CD4-positive, alpha-beta T cell (primary cell): ENCODE results near the gene CAMTA1. TPM values are rescaled to one million over a fixed set of nuclear protein-coding genes. Genes with fewer than 3 reads are reported as not detected.

ENCODE experiments used
- ATAC-seq: fragments of 200-7000 bp; cut with Tn5 transposase; one replicate; pipeline ENCODE4 v1.10.0; 2022; ENCODE audit warnings: mild to moderate bottlenecking; ENCODE audit not compliant: poor library complexity
- CTCF ChIA-PET: fragments of 350-600 bp; sonication (Branson Sonifier 250); formaldehyde crosslinking; loops from one replicate; lab custom pipeline; 2021; ENCODE audit warnings: antibody characterized with exemption, inconsistent platforms; lab: Charles Lee
- POLR2A ChIA-PET: fragments of 350-600 bp; sonication (Branson Sonifier 250); formaldehyde crosslinking; loops from one replicate; lab custom pipeline; 2021; ENCODE audit warnings: antibody characterized with exemption, inconsistent platforms; lab: Charles Lee
- DNase-seq, 14 experiments: peaks; one replicate each; pipeline ENCODE4 v3.0.0-alpha.2; 2013 to 2020; ENCODE audit warnings: mixed read lengths in 2 of 14
- H3K27ac ChIP-seq, 2 donors: one replicate each; pipeline versions ENCODE4 v1.5.1 to v1.7.0; 2013; ENCODE audit warnings: low read length in 2 of 2, low read depth in 1 of 2, mild to moderate bottlenecking in 1 of 2
- H3K27me3 ChIP-seq, 2 experiments: 1 replicate in 1 of 2; 2 replicates in 1 of 2; pipeline versions ENCODE4 v1.6.1 to v1.7.0; 2013; ENCODE audit warnings: low read length in 2 of 2, control low read depth in 1 of 2, mild to moderate bottlenecking in 1 of 2, moderate library complexity in 1 of 2; ENCODE audit not compliant: insufficient read depth in 2 of 2, control insufficient read depth in 1 of 2
- H3K36me3 ChIP-seq: one replicate; pipeline ENCODE4 v1.6.1; 2013; ENCODE audit warnings: low read length, control low read depth; ENCODE audit not compliant: insufficient read depth
- H3K4me1 ChIP-seq: one replicate; pipeline ENCODE4 v1.6.1; 2013; ENCODE audit warnings: low read length, control low read depth; ENCODE audit not compliant: insufficient read depth
- H3K4me3 ChIP-seq: one replicate; pipeline ENCODE4 v1.5.1; 2013; ENCODE audit warnings: mild to moderate bottlenecking, low read length, moderate library complexity
- H3K9me3 ChIP-seq, 2 experiments: 1 replicate in 1 of 2; 2 replicates in 1 of 2; pipeline versions ENCODE4 v1.6.1 to v1.7.0; 2013; ENCODE audit warnings: low read length in 2 of 2, mild to moderate bottlenecking in 2 of 2, control low read depth in 1 of 2, moderate library complexity in 1 of 2; ENCODE audit not compliant: control insufficient read depth in 1 of 2, insufficient read depth in 1 of 2
- H3K27ac Mint-ChIP-seq: one replicate; pipeline ENCODE4 v1.8.0; 2020; ENCODE audit warnings: mixed read lengths
- H3K27me3 Mint-ChIP-seq: one replicate; pipeline ENCODE4 v1.8.0; 2021; ENCODE audit warnings: mixed read lengths
- H3K36me3 Mint-ChIP-seq: one replicate; pipeline ENCODE4 v1.8.0; 2021; ENCODE audit warnings: low read depth, mixed read lengths
- H3K4me1 Mint-ChIP-seq: one replicate; pipeline ENCODE4 v1.8.0; 2021; ENCODE audit warnings: low read depth, mixed read lengths
- H3K4me3 Mint-ChIP-seq: one replicate; pipeline ENCODE4 v1.8.0; 2020; ENCODE audit warnings: mild to moderate bottlenecking, mixed read lengths
- H3K9me3 Mint-ChIP-seq: one replicate; pipeline ENCODE4 v1.8.0; 2020; ENCODE audit warnings: mixed read lengths
- intact Hi-C, 2 experiments: fragments of 100-400 bp; cut with DNase I in 1 of 2; cut with micrococcal nuclease in 1 of 2; formaldehyde crosslinking; loops; one replicate each; pipeline versions ENCODE4 v1.15.1 to v1.9.0; 2023 to 2025; cut with DNase I, micrococcal nuclease
- total RNA-seq, 174 experiments: library from RNA in 2 of 174; stranded (reverse) in 2 of 174; gene quantifications; one replicate each; pipeline ENCODE4 v1.2.3 and lab custom pipeline; 2021 to 2026
- TF ChIP-seq, protein P1 (sequence below): fragments of 200-600 bp; IDR thresholded peaks from one replicate; pipeline ENCODE4 v1.8.0; 2022; ENCODE audit warnings: antibody characterized with exemption, mild to moderate bottlenecking

Gene CAMTA1
- total RNA-seq, 2 experiments from 2014 or later, result 38.6 to 39.3 TPM

GRCh38 chr1:6872573-6873261 is 87.5 kb downstream of the CAMTA1 start:
- Mint-ChIP-seq H3K27me3 (no peaks in the 10 kb centered on the region), H3K4me1 (peaks cover 31% of the 10 kb centered on the region), H3K9me3 (no peaks in the 10 kb centered on the region), H3K27ac (no peak overlapping the region), H3K4me3 (no peak overlapping the region), H3K36me3 (peaks cover 27% of the 10 kb centered on the region)
- Histone ChIP-seq H3K27ac (no peak overlapping the region), H3K9me3 (no peaks in the 10 kb centered on the region), H3K4me1 (no peaks in the 10 kb centered on the region), H3K4me3 (no peak overlapping the region), H3K27me3 (no peaks in the 10 kb centered on the region), H3K36me3 (peaks cover 17% of the 10 kb centered on the region)
- intact Hi-C loops, result no loop called here
- no peak for ATAC-seq
- DNase-seq, result no peak
- CTCF ChIA-PET, result no interaction called here
- POLR2A ChIA-PET, result interaction anchor here (1.6 kb wide), 1 partner anchor 88 kb away, joined by 4 read pairs; the partner anchor contains the start of gene CAMTA1
- TF ChIP-seq, protein P1, sequence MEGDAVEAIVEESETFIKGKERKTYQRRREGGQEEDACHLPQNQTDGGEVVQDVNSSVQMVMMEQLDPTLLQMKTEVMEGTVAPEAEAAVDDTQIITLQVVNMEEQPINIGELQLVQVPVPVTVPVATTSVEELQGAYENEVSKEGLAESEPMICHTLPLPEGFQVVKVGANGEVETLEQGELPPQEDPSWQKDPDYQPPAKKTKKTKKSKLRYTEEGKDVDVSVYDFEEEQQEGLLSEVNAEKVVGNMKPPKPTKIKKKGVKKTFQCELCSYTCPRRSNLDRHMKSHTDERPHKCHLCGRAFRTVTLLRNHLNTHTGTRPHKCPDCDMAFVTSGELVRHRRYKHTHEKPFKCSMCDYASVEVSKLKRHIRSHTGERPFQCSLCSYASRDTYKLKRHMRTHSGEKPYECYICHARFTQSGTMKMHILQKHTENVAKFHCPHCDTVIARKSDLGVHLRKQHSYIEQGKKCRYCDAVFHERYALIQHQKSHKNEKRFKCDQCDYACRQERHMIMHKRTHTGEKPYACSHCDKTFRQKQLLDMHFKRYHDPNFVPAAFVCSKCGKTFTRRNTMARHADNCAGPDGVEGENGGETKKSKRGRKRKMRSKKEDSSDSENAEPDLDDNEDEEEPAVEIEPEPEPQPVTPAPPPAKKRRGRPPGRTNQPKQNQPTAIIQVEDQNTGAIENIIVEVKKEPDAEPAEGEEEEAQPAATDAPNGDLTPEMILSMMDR, result no peak

- DNase-seq (no peak), ATAC-seq (no peak)
- CTCF ChIA-PET, result no interaction called here
- no peaks in the 10 kb centered on the region for H3K9me3 Mint-ChIP-seq
- Histone ChIP-seq H3K9me3 (no peaks in the 10 kb centered on the region), H3K36me3 (peaks cover 17% of the 10 kb centered on the region), H3K4me1 (no peaks in the 10 kb centered on the region), H3K27me3 (no peaks in the 10 kb centered on the region), H3K27ac (no peak overlapping the region), H3K4me3 (no peak overlapping the region)
- TF ChIP-seq, protein P1, result no peak
- H3K27me3 Mint-ChIP-seq, result no peaks in the 10 kb centered on the region
- intact Hi-C loops, result no loop called here
- H3K36me3 Mint-ChIP-seq, result peaks cover 34% of the 10 kb centered on the region
- H3K27ac Mint-ChIP-seq, result no peak overlapping the region
- POLR2A ChIA-PET, result no interaction called here
- peaks cover 24% of the 10 kb centered on the region for H3K4me1 Mint-ChIP-seq
- no peak overlapping the region for H3K4me3 Mint-ChIP-seq
These were observed 88.2 kb downstream of the CAMTA1 start for GRCh38 chr1:6873298-6874015.

DNA sequence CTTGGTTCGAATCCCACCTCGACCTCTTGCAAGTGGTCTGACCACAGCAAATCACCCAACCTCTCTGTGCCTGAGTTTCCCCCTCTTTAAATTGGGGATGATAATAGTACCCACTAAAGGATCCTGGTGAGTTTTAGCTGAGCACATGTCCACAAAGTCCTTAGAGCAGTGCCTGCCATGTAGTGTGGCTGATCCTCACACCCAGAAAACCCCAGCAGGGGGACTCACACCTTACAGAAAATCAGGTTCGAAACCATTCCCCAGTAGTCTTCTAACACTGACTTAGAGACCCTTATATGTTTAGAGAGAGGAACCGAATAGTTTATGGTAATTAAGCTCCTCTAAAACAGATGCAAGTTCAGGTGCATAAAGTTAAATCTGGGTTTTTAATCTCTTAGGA is 89.0 kb downstream of the CAMTA1 start:
- Mint-ChIP-seq H3K4me1 (peaks cover 17% of the 10 kb centered on the region), H3K27me3 (no peaks in the 10 kb centered on the region), H3K27ac (no peak overlapping the region), H3K4me3 (no peak overlapping the region), H3K9me3 (no peaks in the 10 kb centered on the region), H3K36me3 (peaks cover 37% of the 10 kb centered on the region)
- no peaks in the 10 kb centered on the region for H3K9me3 ChIP-seq
- no peaks in the 10 kb centered on the region for H3K4me1 ChIP-seq
- POLR2A ChIA-PET, result no interaction called here
- peaks cover 17% of the 10 kb centered on the region for H3K36me3 ChIP-seq
- TF ChIP-seq, protein P1, result no peak
- CTCF ChIA-PET, result no interaction called here
- H3K4me3 ChIP-seq, result no peak overlapping the region
- no peaks in the 10 kb centered on the region for H3K27me3 ChIP-seq
- H3K27ac ChIP-seq, result no peak overlapping the region
- ATAC-seq (no peak), DNase-seq (no peak)
- intact Hi-C loops, result no loop called here
